ENCODE data around the gene PGA5.

Gene PGA5

GRCh38 chr11:61270354-61271076 lies 29.5 kb downstream of the PGA5 start:
- DNase-seq, result no peak

GRCh38 chr11:61272731-61273130 lies 31.8 kb downstream of the PGA5 start:
- DNase-seq, result no peak

GRCh38 chr11:61273178-61274078 lies 32.5 kb downstream of the PGA5 start:
- DNase-seq, result no peak

- DNase-seq, result no peak
Measured at GRCh38 chr11:61274084-61274483, 33.1 kb downstream of the PGA5 start.

GRCh38 chr11:61275191-61275590 lies 34.2 kb downstream of the PGA5 start:
- DNase-seq, result no peak

- DNase-seq, result no peak
Measured at GRCh38 chr11:61277186-61278000, 36.4 kb downstream of the PGA5 start.

- DNase-seq, result peak; percentile 81
Measured at GRCh38 chr11:61278001-61278470, 37.1 kb downstream of the PGA5 start.

- DNase-seq, result no peak
Measured at GRCh38 chr11:61279934-61280659, 39.1 kb downstream of the PGA5 start.

GRCh38 chr11:61280883-61281580 lies 40.1 kb downstream of the PGA5 start:
- no peak for DNase-seq

GRCh38 chr11:61281581-61282250 lies 40.7 kb downstream of the PGA5 start:
- DNase-seq, result peak; percentile 90

- DNase-seq, result no peak
Measured at GRCh38 chr11:61283613-61284012, 42.6 kb downstream of the PGA5 start.

GRCh38 chr11:61287338-61287977 lies 46.5 kb downstream of the PGA5 start:
- no peak for DNase-seq

- no peak for DNase-seq
Measured at GRCh38 chr11:61290905-61291690, 50.1 kb downstream of the PGA5 start.

- DNase-seq, result no peak
Measured at GRCh38 chr11:61292356-61292755, 51.4 kb downstream of the PGA5 start.

GRCh38 chr11:61293867-61294716 lies 53.1 kb downstream of the PGA5 start:
- DNase-seq, result peak; percentile 69

GRCh38 chr11:61294717-61295595 lies 54.0 kb downstream of the PGA5 start, which contains the start of gene VWCE:
TSS of gene VWCE (minus strand) at chr11:61295316. CDS start at chr11:61295037, 279 bp downstream.
- peak; percentile 88 for DNase-seq

GRCh38 chr11:61295596-61295926 lies 54.6 kb downstream of the PGA5 start:
- no peak for DNase-seq

- DNase-seq, result no peak
Measured at GRCh38 chr11:61297341-61297740, 56.4 kb downstream of the PGA5 start.

All from islet precursor cell (in vitro differentiated cells).